Activated B cell treated with CpG ODN at 0.5 μM for 24 hours (primary cell): ENCODE results near the gene FBXO21. TPM values are rescaled to one million over a fixed set of nuclear protein-coding genes. Genes with fewer than 3 reads are reported as not detected.

ENCODE experiments used
- ATAC-seq: fragments of 200-7000 bp; cut with Tn5 transposase; one replicate; pipeline ENCODE4 v1.10.0; 2021; ENCODE audit warnings: low read depth, mild to moderate bottlenecking, moderate library complexity
- CTCF ChIA-PET: fragments of 350-600 bp; sonication (Branson Sonifier 250); formaldehyde crosslinking; loops from one replicate; lab custom pipeline; 2021; ENCODE audit warnings: antibody characterized with exemption; lab: Charles Lee
- POLR2A ChIA-PET: fragments of 350-600 bp; sonication (Branson Sonifier 250); formaldehyde crosslinking; loops from one replicate; lab custom pipeline; 2021; ENCODE audit warnings: antibody characterized with exemption; lab: Charles Lee
- DNase-seq: peaks from one replicate; pipeline ENCODE4 v3.0.0; 2022
- H3K27ac Mint-ChIP-seq: one replicate; pipeline ENCODE4 v1.8.0; 2020; ENCODE audit warnings: mixed read lengths
- H3K27me3 Mint-ChIP-seq: one replicate; pipeline ENCODE4 v1.8.0; 2021; ENCODE audit warnings: mixed read lengths
- H3K36me3 Mint-ChIP-seq: one replicate; pipeline ENCODE4 v1.8.0; 2021; ENCODE audit warnings: low read depth, mixed read lengths
- H3K4me1 Mint-ChIP-seq: one replicate; pipeline ENCODE4 v1.8.0; 2021; ENCODE audit warnings: mixed read lengths
- H3K4me3 Mint-ChIP-seq: one replicate; pipeline ENCODE4 v1.8.0; 2020; ENCODE audit warnings: mild to moderate bottlenecking, mixed read lengths
- H3K9me3 Mint-ChIP-seq: one replicate; pipeline ENCODE4 v1.8.0; 2020; ENCODE audit warnings: mixed read lengths
- intact Hi-C: fragments of 100-400 bp; cut with micrococcal nuclease; formaldehyde crosslinking; loops from one replicate; pipeline ENCODE4 v1.15.1; 2024
- total RNA-seq: library from RNA; stranded (reverse); gene quantifications from 2 replicates; pipeline ENCODE4 v1.2.3, GENCODE V29; 2022
- TF ChIP-seq, protein P1 (sequence below): fragments of 200-600 bp; IDR thresholded peaks from one replicate; pipeline ENCODE4 v1.8.0; 2022; ENCODE audit warnings: antibody characterized with exemption, mild to moderate bottlenecking

The FBXO21 gene
- total RNA-seq, 1 donor from 2014 or later = 41.5 TPM

DNA sequence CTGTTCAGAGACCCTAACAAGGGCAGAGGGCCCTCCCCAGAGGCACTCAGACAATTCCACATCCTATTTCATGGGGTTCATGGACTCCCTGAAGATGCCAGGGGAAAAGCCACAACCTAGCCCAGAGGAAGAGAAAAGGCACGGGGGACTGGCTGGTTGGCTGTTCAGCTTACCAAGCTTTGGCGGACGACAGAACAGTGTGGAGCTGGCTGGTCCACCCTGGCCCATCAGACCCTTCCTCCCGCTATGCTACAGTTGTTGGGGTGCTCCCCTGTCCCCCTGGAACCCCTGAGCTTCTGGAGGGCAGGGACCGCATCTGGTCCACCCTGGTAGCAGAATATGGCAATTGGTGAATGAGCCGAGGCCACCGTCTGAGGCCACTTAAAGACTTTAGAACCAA is 97.4 kb downstream of the FBXO21 start:
- no peak for ATAC-seq
- Mint-ChIP-seq H3K9me3 (peaks cover 3% of the 10 kb centered on the region), H3K27me3 (peaks cover 7% of the 10 kb centered on the region), H3K4me3 (no peak overlapping the region), H3K4me1 (peaks cover 11% of the 10 kb centered on the region), H3K36me3 (peaks cover 3% of the 10 kb centered on the region), H3K27ac (no peak overlapping the region)
- no peak for DNase-seq
- intact Hi-C loops = no loop called here
- ChIA-PET POLR2A (no interaction called here), CTCF (no interaction called here)
- TF ChIP-seq, protein P1, sequence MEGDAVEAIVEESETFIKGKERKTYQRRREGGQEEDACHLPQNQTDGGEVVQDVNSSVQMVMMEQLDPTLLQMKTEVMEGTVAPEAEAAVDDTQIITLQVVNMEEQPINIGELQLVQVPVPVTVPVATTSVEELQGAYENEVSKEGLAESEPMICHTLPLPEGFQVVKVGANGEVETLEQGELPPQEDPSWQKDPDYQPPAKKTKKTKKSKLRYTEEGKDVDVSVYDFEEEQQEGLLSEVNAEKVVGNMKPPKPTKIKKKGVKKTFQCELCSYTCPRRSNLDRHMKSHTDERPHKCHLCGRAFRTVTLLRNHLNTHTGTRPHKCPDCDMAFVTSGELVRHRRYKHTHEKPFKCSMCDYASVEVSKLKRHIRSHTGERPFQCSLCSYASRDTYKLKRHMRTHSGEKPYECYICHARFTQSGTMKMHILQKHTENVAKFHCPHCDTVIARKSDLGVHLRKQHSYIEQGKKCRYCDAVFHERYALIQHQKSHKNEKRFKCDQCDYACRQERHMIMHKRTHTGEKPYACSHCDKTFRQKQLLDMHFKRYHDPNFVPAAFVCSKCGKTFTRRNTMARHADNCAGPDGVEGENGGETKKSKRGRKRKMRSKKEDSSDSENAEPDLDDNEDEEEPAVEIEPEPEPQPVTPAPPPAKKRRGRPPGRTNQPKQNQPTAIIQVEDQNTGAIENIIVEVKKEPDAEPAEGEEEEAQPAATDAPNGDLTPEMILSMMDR = no peak

GRCh38 chr12:117092511-117092780 is 97.8 kb downstream of the FBXO21 start:
- TF ChIP-seq, protein P1 = no peak
- ATAC-seq = no peak
- no peak overlapping the region for H3K27ac Mint-ChIP-seq
- peaks cover 3% of the 10 kb centered on the region for H3K9me3 Mint-ChIP-seq
- peaks cover 7% of the 10 kb centered on the region for H3K4me1 Mint-ChIP-seq
- CTCF ChIA-PET = no interaction called here
- intact Hi-C loops = no loop called here
- DNase-seq = no peak
- H3K4me3 Mint-ChIP-seq = no peak overlapping the region
- H3K27me3 Mint-ChIP-seq = peaks cover 4% of the 10 kb centered on the region
- POLR2A ChIA-PET = no interaction called here
- H3K36me3 Mint-ChIP-seq = peaks cover 3% of the 10 kb centered on the region

Other genes with a start within 250 kb of the FBXO21 start
- 32.9 and 34.4 TPM in 2 replicates for gene TESC, start 91.1 kb downstream of the FBXO21 start, total RNA-seq
- gene NOS1, start 171.2 kb upstream of the FBXO21 start, total RNA-seq = not detected in 2 replicates